SK-N-SH treated with all-trans-retinoic acid at 6 μM for 48 hours (cell line): ENCODE measurements around the gene LYZL6.

Source experiments
- GLIS3 ChIP-seq: fragments of 250-450 bp; sonication (Bioruptor Pico); IDR thresholded peaks from 2 replicates; pipeline ENCODE4 v1.5.0; 2020; ENCODE audit warnings: mild to moderate bottlenecking, moderate library complexity
- SNAI2 ChIP-seq: fragments of 250-450 bp; sonication (Bioruptor Pico); IDR thresholded peaks from 2 replicates; pipeline ENCODE4 v1.5.0; 2020; ENCODE audit warnings: mild to moderate bottlenecking, moderate library complexity
- ZNF565 ChIP-seq: fragments of 450-650 bp; formaldehyde crosslinking; conservative IDR thresholded peaks from 2 replicates; pipeline ENCODE4 v1.5.0; 2020; ENCODE audit warnings: low read depth, mild to moderate bottlenecking, moderate library complexity
- ZNF70 ChIP-seq: fragments of 450-650 bp; formaldehyde crosslinking; IDR thresholded peaks from 2 replicates; pipeline ENCODE4 v1.5.0; 2020; ENCODE audit warnings: mild to moderate bottlenecking, moderate library complexity
- TF ChIP-seq, protein P1 (sequence below): fragments of 250-450 bp; sonication (Bioruptor Pico); IDR thresholded peaks from 2 replicates; pipeline ENCODE4 v1.5.1; 2020; ENCODE audit warnings: low read depth, mild to moderate bottlenecking, moderate library complexity
- TF ChIP-seq, protein P2 (sequence below): fragments of 250-450 bp; sonication (Bioruptor Pico); IDR thresholded peaks from 2 replicates; pipeline ENCODE4 v1.5.0; 2020; ENCODE audit warnings: mild to moderate bottlenecking, moderate library complexity
- TF ChIP-seq, protein P3 (sequence below): fragments of 250-450 bp; sonication (Bioruptor Pico); IDR thresholded peaks from 2 replicates; pipeline ENCODE4 v1.8.0; 2021; ENCODE audit warnings: low read depth, mild to moderate bottlenecking, moderate library complexity, borderline replicate concordance

DNA sequence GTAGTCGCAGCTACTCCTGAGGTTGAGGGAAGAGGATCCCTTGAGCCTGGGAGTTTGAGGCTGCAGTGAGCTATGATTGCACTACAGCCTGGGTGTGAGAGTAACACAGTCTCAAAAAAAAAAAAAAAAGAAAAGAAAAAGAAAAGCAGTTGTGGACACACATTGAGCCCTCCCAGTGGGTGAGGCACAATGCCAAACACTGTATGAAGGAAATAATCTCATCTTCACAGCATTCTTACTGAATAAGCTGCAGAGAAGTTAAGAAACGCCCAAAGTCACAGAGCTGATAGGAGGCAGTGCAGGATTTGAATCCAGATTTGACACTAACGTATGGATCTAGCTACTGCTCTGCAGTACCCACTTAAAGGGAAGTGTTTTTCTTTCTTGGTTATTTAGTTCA, 5.9 kb upstream of the LYZL6 start:
- no peak for TF ChIP-seq GLIS3
- TF ChIP-seq, protein P1, sequence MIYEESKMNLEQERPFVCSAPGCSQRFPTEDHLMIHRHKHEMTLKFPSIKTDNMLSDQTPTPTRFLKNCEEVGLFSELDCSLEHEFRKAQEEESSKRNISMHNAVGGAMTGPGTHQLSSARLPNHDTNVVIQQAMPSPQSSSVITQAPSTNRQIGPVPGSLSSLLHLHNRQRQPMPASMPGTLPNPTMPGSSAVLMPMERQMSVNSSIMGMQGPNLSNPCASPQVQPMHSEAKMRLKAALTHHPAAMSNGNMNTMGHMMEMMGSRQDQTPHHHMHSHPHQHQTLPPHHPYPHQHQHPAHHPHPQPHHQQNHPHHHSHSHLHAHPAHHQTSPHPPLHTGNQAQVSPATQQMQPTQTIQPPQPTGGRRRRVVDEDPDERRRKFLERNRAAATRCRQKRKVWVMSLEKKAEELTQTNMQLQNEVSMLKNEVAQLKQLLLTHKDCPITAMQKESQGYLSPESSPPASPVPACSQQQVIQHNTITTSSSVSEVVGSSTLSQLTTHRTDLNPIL, result no peak
- TF ChIP-seq, protein P2, sequence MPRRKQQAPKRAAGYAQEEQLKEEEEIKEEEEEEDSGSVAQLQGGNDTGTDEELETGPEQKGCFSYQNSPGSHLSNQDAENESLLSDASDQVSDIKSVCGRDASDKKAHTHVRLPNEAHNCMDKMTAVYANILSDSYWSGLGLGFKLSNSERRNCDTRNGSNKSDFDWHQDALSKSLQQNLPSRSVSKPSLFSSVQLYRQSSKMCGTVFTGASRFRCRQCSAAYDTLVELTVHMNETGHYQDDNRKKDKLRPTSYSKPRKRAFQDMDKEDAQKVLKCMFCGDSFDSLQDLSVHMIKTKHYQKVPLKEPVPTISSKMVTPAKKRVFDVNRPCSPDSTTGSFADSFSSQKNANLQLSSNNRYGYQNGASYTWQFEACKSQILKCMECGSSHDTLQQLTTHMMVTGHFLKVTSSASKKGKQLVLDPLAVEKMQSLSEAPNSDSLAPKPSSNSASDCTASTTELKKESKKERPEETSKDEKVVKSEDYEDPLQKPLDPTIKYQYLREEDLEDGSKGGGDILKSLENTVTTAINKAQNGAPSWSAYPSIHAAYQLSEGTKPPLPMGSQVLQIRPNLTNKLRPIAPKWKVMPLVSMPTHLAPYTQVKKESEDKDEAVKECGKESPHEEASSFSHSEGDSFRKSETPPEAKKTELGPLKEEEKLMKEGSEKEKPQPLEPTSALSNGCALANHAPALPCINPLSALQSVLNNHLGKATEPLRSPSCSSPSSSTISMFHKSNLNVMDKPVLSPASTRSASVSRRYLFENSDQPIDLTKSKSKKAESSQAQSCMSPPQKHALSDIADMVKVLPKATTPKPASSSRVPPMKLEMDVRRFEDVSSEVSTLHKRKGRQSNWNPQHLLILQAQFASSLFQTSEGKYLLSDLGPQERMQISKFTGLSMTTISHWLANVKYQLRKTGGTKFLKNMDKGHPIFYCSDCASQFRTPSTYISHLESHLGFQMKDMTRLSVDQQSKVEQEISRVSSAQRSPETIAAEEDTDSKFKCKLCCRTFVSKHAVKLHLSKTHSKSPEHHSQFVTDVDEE (CRISPR knock-in tag), result no peak
- TF ChIP-seq, protein P3, sequence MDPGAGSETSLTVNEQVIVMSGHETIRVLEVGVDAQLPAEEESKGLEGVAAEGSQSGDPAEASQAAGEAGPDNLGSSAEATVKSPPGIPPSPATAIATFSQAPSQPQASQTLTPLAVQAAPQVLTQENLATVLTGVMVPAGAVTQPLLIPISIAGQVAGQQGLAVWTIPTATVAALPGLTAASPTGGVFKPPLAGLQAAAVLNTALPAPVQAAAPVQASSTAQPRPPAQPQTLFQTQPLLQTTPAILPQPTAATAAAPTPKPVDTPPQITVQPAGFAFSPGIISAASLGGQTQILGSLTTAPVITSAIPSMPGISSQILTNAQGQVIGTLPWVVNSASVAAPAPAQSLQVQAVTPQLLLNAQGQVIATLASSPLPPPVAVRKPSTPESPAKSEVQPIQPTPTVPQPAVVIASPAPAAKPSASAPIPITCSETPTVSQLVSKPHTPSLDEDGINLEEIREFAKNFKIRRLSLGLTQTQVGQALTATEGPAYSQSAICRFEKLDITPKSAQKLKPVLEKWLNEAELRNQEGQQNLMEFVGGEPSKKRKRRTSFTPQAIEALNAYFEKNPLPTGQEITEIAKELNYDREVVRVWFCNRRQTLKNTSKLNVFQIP, result no peak
- TF ChIP-seq SNAI2 (CRISPR knock-in tag), result no peak
- TF ChIP-seq ZNF565, result no peak
- TF ChIP-seq ZNF70 (CRISPR knock-in tag), result no peak
